Gastrocnemius medialis (tissue), 4 donors: ENCODE data around the gene SLC5A10.

Experiments used
- CTCF ChIP-seq, 5 experiments: fragments of 450-650 bp in 3 of 5; fragments of 200-600 bp in 2 of 5; sonication (generic) in 2 of 5; IDR thresholded peaks in 4 of 5; conservative IDR thresholded peaks in 1 of 5; 1 replicate in 4 of 5; 2 replicates in 1 of 5; pipeline ENCODE4 v1.5.1; 2016 to 2019; ENCODE audit warnings: antibody characterized with exemption in 5 of 5, mild to moderate bottlenecking in 3 of 5, moderate library complexity in 3 of 5
- POLR2A ChIP-seq, 2 donors: fragments of 450-650 bp; IDR thresholded peaks; one replicate each; pipeline ENCODE4 v1.6.1; 2017; ENCODE audit warnings: antibody characterized with exemption in 2 of 2, mild to moderate bottlenecking in 2 of 2, moderate library complexity in 2 of 2

DNA sequence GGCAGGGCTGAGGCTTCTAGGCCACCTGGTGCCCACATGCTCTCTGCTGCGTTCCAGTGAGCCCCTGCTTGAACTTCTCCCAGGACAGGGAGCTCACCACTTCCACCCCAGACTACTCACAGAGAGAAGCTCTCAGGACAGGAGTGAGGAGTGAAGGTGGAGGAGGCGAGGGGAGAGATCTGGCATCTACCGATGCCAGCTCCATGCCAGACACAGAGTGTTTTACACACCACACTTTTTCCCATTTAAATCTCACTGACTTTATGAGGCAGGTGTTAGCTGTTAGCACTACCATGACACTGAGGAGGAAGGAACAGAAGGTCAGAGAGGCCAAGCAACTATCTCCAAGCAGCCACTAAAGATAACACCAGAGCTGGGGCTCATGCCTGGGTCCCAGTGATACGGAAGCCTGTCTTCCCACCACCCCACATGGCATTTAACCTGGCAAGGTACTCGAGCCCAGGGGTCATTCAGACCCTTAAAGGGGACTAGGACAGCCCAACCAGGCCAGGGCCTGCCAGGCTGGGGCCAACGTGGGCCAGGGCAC, 45.8 kb downstream of the SLC5A10 start:
- TF ChIP-seq POLR2A (IDR thresholded peaks at IDR 0.05) (no peak), CTCF (IDR thresholded peaks at IDR 0.05 in 4 of 5, conservative IDR thresholded peaks at IDR 0.05 in 1 of 5) (no peak)
